GM19372 (cell line): ENCODE results near the gene CDC42EP2.
A peak's percentile ranks its signal among the peaks of the same experiment; 100 is the strongest.

ENCODE experiments used
- ATAC-seq: cut with Tn5 transposase; IDR thresholded peaks from one replicate; pipeline ENCODE4 v1.9.1; 2021; ENCODE audit warnings: mild to moderate bottlenecking, low read depth, moderate library complexity; ENCODE audit not compliant: unreplicated experiment

CDC42EP2 gene, protein sequence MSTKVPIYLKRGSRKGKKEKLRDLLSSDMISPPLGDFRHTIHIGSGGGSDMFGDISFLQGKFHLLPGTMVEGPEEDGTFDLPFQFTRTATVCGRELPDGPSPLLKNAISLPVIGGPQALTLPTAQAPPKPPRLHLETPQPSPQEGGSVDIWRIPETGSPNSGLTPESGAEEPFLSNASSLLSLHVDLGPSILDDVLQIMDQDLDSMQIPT

DNA sequence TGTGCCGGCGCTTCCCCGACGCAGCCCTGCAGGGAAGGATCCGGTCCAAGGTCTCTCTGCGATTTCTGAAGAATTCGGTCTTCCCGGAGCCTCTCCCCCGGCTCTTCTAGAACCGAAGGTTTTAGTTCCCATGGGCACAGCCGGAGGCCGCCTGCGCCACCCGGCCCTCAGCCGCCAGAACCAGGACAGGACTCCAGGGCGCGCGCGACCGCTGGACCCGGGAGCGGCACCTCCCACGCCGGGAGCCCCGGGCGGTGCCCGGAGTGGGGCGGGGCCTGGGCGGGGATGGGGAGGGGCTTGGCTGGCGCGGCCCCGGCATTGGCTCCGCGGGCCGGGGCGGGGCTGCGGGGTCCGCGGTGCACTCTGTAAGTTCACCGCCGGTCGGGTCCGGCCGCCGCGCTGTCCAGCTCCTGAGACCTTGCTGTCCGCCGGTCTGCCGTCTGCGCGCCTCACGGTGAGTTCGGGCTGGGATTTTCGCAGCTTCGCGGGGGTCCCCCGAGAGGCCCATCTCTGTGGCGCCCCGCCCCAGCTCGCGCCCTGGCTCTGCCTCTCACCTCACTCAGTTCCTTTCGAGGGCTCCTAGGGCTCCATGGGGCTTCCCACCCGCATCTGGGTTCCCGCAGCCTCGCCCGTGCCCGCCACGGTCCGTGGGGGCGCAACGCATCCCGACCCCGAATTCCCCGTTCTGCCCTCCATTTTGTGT lies at the start of gene CDC42EP2:
CDC42EP2 (plus strand) TSS at position 366 of the 703 bp plus-strand sequence. CDS start 6,033 bp downstream, outside the sequence.
- peak; percentile 73 for ATAC-seq

DNA sequence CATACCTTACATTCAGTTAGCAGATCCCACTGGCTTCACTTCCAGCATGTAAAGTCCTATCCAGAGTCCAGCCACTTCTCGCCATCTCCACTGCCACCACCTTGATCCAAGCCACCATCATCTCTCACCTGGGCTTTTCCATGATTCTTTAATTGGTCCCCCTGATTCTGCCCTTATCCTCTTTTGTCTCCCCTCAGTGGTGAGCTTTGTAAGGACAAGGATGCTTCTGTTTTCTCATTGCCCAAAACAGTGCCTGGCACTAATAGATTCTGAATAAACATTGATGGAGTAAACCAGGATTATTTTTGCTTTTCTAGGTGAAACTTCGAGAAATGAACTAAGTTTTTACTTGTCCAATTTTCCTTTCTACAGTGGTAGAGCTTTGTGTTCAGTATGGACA lies 48.5 kb upstream of the CDC42EP2 start:
- no peak for ATAC-seq

DNA sequence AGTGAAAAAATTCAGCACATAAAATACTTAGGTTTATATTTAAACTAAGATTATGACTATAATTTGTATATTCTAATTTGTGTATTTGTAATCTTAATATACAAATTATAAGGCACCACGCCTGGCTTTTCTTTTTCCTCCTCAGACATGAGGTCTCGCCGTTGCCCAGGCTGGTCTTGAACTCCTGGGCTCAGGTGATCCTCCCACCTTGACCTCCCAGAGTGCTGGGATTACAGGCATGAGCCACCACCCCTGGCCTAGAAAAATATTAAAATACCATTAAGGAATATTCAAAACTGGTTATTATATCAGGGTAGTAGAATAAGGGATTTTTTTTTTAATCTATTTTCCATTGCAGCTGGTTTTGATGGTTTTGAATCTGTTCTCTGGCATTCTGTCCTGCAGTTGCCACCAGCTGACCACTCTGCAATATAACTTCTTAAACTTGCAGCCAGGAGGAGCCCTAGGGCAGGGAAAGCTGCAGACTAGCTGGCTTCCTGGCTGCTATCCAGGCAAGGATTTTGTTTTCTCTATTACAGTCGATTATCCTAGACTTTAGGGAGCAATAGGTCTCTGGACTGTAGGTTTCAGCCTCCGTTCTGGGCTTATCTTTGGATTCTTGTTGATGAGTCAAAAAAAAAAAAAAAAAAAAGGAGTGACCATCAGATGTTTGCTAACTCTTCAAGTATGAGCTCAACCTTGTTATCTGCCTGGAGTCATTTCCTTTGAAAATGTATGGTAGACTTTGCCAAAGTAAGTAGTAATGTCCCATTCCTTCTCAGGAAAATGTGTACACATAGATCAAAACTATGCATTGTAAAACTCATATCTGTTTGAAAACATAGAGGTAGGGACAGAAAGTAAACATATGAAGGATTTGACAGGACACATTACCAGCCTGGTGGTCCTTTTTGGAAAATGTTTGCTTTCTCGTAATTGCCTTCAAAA lies 39.7 kb upstream of the CDC42EP2 start:
- ATAC-seq, result no peak

DNA sequence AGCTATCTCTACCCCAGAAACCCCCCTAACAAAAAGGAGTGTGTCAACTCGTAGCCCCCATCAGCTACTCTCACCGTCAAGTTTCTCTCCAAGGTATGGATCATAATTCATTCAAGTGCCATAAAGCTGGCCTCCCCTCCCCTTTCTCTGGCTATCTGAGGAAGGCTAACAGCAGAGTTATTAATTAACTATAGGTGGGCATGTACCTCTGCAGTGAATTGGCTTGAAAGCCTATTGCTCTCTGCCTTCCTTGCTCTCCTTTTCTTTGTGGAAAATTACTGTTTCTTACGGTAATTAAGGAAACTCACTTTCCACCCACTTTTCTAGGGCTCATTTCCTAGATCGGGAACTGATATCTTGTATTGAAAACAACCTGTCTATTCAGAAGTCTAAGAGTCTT lies 38.8 kb upstream of the CDC42EP2 start:
- ATAC-seq, result no peak

DNA sequence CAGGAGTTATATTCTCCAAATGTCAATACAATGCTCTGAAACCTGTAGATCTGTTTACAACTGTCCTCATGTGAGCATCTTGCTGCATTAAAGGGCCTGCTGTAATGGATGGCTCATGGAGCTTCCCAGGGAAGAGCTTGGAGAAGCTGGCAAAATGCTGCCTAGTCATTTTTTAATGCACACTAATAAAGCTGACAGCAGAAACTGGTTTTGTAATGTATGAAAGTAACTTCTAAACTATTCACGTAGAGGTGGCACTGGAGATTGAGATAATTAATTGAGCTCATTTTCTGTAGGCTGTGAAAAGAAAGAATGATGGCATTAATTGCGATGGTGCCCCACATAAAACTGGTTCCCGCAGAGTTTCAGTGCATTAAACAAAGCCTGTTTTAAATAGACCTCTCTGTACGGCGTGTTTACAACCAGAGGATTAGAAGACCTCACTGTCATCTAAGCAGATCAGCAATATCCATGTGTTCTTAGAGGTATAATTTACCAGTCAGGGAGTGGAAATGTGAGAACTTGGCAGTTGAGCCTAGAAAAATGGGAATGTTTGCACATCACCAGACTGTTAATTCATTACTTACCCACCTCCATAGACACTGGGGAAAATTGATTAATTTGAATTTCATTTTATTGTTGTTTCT lies 36.9 kb upstream of the CDC42EP2 start:
- ATAC-seq, result no peak

DNA sequence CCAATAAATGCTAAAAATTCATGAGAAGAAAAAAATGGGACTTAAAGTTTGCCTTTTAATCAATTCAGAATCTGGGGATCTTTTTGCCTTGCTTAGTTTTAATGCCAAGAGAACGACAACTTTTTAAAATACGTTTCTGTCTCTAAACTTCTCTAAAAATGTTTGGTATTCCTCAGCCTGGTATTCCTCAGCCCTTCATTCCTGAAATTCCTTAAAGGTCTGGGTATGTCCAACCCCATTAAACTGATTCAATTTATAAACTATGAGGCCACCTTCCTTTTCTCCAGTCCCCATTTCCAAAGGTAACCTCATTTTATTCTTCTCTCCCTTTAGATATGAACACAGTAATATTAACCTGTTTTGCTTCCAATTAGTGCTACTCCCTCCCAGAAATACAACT lies 36.3 kb upstream of the CDC42EP2 start:
- no peak for ATAC-seq

DNA sequence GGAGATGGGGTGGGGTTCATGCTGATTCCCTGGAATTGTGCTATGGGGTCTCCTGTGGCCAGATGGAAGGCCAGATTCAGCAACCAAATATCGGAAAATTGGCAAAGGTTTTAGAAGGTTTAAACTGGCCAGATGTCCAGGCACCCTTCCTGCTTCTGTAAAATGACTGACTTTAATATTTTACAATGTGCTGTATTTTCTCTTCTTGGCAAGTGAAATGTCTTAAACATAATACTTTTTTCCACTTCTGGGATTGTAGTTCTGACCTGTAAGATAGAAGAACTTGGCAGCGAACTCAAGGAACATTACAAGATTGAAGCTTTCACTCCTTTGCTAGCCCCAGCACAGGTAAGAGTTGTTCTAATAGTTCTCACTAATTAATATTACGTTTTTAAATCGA lies 35.4 kb upstream of the CDC42EP2 start:
- no peak for ATAC-seq

DNA sequence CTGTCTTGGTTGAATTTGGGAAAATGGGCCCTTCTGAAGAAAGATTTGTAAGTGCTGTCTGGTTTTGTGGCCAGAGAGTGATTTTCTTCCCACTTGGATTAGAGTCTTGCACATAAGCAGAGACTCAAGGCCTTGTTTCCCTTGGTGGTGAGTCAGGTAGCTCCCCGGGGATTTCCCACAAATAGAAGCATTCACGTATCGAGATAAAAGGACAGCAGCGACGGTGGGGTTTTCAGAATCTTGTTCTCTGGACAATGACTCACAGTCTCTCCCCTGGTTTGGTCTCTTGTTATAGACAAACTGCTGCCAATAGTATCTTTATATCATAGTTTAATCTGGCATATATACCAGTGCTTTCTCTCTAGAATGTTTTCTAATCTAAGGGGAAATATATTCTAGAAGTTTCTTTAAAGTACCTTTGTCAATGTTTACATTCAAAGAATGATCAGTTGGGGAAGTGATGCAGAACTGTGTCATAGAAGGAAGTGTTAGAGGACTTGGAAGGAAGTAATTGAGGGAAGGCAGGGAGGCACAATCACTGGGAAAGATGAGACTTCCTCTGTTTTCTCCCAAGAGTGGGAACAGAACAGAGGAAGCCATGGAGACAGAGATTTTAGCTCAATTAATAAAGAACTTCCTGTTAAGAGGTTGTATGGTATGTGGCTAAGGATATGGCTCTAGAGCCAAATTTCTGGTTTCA lies 34.8 kb upstream of the CDC42EP2 start:
- no peak for ATAC-seq

DNA sequence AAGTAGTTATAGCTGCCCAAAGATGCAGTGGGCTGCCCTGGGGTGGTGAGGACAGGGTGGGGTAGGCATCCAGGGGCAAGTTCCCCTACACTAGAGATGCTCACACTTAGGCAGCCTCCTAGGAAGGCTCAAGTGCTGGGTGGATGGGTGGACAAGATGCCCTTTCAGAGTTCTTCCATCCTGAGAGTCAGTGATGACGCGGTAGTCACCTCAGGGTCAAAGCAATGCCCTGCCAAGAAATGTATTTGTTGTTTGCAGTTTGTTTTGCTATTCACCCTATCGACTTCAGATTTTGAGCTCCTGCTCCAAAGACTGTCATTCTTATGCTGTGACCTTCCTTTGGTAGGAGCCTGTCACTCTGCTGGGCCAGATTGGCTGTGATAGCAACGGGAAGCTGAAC lies 34.0 kb upstream of the CDC42EP2 start:
- no peak for ATAC-seq

DNA sequence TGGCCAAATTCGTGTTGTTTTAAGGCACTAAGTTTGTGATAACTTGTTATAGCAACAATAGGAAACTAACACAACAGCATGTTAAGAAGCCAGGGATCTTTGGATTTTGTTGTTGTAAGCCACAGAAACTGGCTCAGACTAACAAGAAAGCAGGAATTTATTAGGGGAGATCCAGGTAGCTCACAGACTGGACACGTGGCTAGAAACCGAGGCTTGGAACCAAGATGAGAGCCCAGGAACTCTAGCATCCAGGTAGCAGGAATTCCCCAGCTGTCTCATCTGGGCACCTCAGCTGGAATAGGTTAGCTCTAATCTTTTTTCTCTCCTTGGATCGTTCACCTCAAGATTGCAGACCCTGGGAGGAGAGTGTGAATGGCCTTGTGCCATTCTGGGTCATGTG lies 28.0 kb upstream of the CDC42EP2 start:
- no peak for ATAC-seq

DNA sequence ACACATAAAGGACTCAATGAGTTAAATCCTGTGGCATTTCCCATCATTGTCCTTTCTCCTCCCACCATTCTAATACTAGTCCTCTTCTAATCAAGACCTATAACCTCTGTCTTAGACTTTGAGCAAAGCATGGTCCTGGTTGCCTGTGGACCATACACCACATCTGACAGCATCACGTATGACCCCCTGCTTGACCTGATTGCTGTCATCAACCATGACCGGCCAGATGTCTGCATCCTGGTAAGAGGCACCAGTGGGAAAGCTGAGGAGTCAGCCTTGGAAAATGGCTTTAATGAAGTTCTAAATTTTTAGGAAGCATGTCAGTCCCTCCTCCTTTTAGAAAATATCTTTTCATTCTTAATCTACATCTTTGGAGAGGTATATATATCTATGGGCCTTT lies 27.1 kb upstream of the CDC42EP2 start:
- no peak for ATAC-seq

DNA sequence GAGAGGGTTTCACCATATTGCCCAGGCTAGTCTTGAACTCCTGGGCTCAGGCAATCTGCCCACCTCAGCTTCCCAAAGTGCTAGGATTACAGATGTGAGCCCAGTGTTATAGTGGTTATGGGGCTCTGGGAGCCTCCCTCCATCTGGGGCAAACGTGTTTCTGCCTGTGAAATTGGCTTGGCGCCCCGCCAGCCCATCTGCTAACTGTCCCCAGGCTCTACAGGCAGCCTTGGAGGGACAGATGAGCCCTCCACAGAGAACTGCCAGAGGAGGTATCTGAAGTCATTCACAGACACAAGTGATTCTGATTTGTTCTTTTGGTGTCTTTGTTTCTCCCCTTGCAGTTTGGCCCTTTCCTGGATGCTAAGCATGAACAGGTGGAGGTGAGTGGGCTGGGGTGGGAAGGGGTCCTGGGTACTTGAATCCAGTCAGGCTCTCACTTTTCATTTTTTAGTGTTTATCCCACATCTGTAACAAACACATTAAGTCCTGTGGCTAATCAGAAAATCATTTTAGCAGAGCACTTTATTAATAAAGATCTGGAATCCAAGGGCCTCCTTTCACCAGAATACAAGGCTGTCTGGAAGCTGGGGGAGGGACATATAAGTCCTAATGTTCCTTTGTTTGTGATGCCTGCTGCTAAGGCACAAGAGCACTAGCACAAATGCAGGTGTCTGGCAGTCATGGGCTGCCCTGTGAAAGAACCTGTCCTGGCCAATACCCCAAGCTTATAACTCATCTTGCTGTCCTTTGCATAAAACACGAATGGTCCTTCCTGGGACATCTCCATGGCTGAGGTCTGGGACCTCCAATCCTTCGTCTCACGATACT lies 25.7 kb upstream of the CDC42EP2 start:
- ATAC-seq, result no peak

DNA sequence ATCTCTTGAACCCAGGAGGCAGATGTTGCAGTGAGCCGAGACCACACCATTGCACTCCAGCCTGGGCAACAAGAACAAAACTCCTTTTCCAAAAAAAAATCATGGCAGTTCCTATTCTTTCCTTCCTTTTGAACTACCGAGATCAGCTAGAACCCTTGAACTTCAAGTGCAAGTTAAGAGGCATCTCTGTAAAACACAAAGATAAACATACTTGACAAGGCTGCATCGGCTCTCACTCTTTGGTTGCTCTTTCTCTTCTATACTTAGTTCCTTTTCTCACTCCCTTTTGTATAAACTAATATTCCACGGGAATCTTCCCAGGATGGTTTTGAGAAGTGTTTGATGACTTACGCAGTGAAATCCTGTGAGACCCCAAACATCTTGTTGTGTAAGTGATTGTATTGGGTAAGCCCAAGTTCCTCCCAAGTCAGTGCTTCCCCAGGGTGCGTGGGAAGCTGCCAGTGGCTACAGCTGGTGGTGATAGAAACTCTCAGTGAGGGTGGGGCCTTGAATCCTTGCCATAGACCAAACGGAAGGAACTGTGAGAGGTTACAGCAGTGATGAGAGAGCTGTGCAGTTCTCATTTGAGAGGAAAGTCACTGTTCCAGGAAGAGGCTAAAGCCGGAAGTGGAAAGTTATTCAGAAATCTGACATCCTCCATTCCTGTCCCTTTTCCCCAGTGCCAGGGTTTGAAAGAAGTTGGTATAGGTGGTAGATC lies 24.1 kb upstream of the CDC42EP2 start:
- ATAC-seq, result no peak

DNA sequence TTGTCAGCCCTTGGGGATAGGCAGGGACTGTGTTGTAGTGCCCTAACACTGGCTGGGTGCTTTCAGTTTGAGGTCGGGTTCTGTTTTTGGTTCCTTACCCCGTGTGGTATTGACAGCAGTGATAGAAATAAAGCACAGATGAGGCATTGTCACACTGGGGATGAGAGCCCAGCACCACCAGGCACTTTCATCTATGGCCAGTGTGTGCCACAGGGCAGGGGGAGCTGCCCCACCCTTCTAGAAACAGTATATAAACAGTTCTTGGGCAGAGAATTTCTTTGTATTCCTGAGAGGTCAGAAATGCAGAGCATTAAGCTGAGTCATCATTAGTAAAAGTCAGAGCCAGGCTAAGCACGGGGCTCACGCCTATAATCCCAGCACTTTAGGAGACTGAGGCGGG lies 23.1 kb upstream of the CDC42EP2 start:
- ATAC-seq, result no peak

DNA sequence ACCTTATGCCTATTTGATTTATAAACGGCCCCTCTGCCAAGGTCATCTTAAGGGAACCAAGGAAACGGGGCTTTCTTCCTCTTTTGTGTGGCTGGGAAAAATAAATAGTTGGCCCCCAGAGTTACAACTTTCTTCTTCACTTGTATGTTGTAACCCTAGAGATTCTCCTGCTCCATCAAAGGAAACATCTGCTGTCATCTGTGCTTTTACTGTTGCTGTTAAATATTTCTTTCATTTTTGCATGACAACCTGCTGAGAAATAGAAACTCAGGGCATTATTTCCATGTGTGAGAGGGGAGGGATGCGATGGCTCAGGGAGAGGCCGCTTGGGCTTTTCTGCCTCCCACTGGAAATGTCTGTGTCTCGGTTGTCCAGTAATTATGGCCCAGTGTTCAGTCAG lies 21.8 kb upstream of the CDC42EP2 start:
- ATAC-seq, result no peak

DNA sequence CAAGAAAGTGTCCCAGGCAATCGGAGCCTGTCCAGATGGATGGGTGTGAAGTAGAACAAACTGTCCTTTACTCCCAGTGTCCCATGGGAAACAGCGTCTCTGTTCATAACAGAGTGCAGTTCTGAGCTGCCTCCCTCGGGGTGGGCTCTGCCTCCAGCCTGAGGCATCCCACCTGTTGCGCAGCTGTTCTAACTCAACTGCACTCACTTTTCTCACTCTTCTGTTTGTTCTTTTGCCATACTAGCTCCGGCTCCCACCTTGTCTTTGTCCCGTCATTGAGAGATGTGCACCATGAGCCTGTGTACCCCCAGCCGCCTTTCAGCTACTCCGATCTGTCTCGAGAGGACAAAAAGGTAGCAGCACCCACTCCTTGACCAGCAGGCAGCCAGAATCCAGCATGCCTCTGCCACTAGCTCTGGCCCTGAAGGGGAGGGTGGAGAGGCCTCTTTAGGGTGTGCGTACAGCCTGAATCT lies 20.7 kb upstream of the CDC42EP2 start:
- no peak for ATAC-seq

DNA sequence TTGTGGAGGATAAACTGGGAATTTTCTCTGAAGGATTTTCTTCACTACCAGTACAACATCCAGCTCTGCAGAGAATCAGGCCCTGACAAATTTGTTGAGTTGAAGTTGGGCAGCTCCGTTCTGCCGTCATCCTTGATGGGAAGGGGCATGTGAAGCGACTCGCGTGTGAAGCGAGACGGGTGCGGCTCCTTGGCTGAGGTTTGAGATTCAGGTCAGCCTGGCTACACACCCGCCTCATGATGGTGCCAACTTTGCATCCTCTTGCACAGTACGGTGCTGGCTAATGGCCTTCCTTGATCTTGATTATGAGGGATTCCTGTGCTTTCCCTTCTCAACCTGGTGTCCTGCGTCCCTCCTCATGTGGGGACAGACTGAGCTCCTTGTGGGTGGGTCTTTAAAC lies 19.7 kb upstream of the CDC42EP2 start:
- no peak for ATAC-seq

DNA sequence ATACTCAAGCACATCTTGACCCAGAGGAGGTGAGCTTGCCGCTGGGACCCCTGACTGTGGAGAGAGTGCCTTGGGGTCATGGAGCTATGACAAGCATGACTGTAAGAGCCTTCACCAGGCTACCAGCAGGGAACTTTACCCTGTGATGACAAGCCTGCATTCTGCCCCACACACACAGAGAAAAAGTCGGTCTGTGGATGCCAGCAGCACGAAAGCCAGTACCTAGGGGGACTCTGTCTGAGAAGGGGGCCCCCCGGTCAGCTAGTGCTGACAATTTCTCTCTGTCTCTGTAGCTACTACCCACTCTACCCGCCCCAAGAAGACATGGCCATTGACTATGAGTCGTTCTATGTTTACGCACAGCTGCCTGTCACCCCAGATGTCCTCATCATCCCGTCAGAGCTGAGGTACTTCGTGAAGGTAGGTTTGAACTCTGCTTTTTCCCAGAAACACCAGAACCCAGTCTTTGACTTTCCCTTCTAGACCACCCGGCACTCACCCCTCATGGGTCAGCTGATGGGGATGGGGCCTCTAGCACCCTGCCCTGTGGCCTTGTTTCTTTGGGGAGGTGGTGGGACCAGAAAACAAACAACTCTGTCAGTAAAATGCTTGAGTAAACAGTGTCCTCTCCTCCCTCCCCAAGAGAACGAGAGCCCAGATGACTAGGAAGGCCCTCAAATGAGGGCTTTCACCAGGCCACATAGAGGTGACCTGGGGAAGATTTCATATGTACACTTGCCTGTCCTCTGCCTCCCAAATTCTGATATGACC lies 18.9 kb upstream of the CDC42EP2 start:
- ATAC-seq, result no peak
